Keratinocyte (primary cell): Measurements from ENCODE around the gene HADHB. TPM values are rescaled to one million over a fixed set of nuclear protein-coding genes. Genes with fewer than 3 reads are reported as not detected.

ENCODE experiments used
- DNase-seq: peaks from one replicate; pipeline ENCODE4 v3.0.0-alpha.2; 2011; ENCODE audit warnings: low read depth, missing footprints, low spot score
- FAIRE-seq: peaks from 2 replicates; lab custom pipeline; 2011; peaks lifted over from hg19 to GRCh38; lab: Jason Lieb, UNC
- H2AFZ ChIP-seq: 2 replicates; pipeline ENCODE4 v1.6.0; 2012; ENCODE audit warnings: low read length, control low read depth, inconsistent platforms; ENCODE audit not compliant: control insufficient read depth
- H3K27ac ChIP-seq: 2 replicates; pipeline ENCODE4 v1.5.1; 2011; ENCODE audit warnings: low read length; ENCODE audit not compliant: control insufficient read depth, insufficient read depth
- H3K27me3 ChIP-seq: 3 replicates; pipeline ENCODE4 v1.6.0; 2011; ENCODE audit warnings: low read length; ENCODE audit not compliant: control insufficient read depth, insufficient read depth; ENCODE audit errors: extremely low read depth
- H3K36me3 ChIP-seq, 2 experiments: 2 replicates in 1 of 2; 3 replicates in 1 of 2; pipeline ENCODE4 v1.5.1; 2011; ENCODE audit warnings: low read length in 2 of 2, mild to moderate bottlenecking in 1 of 2; ENCODE audit not compliant: control insufficient read depth in 2 of 2, insufficient read depth in 2 of 2; ENCODE audit errors: extremely low read depth in 1 of 2
- H3K4me1 ChIP-seq: 3 replicates; pipeline ENCODE4 v1.5.1; 2011; ENCODE audit warnings: low read length; ENCODE audit not compliant: control insufficient read depth, insufficient read depth; ENCODE audit errors: extremely low read depth
- H3K4me2 ChIP-seq: 3 replicates; pipeline ENCODE4 v1.6.0; 2011; ENCODE audit warnings: low read depth, low read length; ENCODE audit not compliant: control insufficient read depth, insufficient read depth; ENCODE audit errors: extremely low read depth
- H3K4me3 ChIP-seq, 3 experiments: fragments of 200-600 bp in 1 of 3; sonication (generic) in 1 of 3; 2 replicates in 2 of 3; 3 replicates in 1 of 3; pipeline ENCODE4 v1.5.1; 2011 to 2016; ENCODE audit warnings: low read length in 3 of 3, mild to moderate bottlenecking in 3 of 3, control low read depth in 2 of 3, inconsistent platforms in 1 of 3, low read depth in 1 of 3, mixed read lengths in 1 of 3, mixed run types in 1 of 3, moderate library complexity in 1 of 3; ENCODE audit not compliant: control insufficient read depth in 2 of 3, insufficient read depth in 2 of 3; ENCODE audit errors: extremely low read depth in 1 of 3
- H3K79me2 ChIP-seq: 2 replicates; pipeline ENCODE4 v1.6.0; 2012; ENCODE audit warnings: low read length; ENCODE audit not compliant: control insufficient read depth, insufficient read depth
- H3K9ac ChIP-seq: 3 replicates; pipeline ENCODE4 v1.6.0; 2011; ENCODE audit warnings: low read length; ENCODE audit not compliant: control insufficient read depth, insufficient read depth; ENCODE audit errors: extremely low read depth
- H3K9me1 ChIP-seq: 3 replicates; pipeline ENCODE4 v1.6.0; 2011; ENCODE audit warnings: low read length; ENCODE audit not compliant: control insufficient read depth, insufficient read depth; ENCODE audit errors: extremely low read depth
- H3K9me3 ChIP-seq: 2 replicates; pipeline ENCODE4 v1.5.1; 2012; ENCODE audit warnings: low read depth, low read length; ENCODE audit not compliant: control insufficient read depth
- H4K20me1 ChIP-seq: 3 replicates; pipeline ENCODE4 v1.6.0; 2011; ENCODE audit warnings: low read length; ENCODE audit not compliant: control insufficient read depth, insufficient read depth; ENCODE audit errors: extremely low read depth
- EZH2 ChIP-seq: IDR thresholded peaks from one replicate; pipeline ENCODE4 v1.6.1; 2012; ENCODE audit warnings: inconsistent platforms, mild to moderate bottlenecking, low read length, moderate library complexity
- dilution Hi-C: fragments of 300-500 bp; cut with MboI; formaldehyde crosslinking; loops from one replicate; pipeline ENCODE4 v1.7.0; 2020; ENCODE audit warnings: low sequenced_read_pairs; ENCODE audit not compliant: extremely low pct_ligation_motif_present
- polyA plus RNA-seq, 5 experiments: library from polyadenylated mRNA; depleted of rRNA in 3 of 5; stranded (reverse) in 3 of 5; stranded (forward) in 1 of 5; unstranded in 1 of 5; fragments of >200 nt; gene quantifications; 1 replicate in 1 of 5; 2 replicates in 3 of 5; 3 replicates in 1 of 5; pipeline versions ENCODE4 v1.2.1 to v1.2.3, GENCODE V29; 2011 to 2012; ENCODE audit warnings: missing spikeins in 2 of 5, low read depth in 1 of 5, low replicate concordance in 1 of 5
- TF ChIP-seq, protein P1 (sequence below), 3 experiments: IDR thresholded peaks in 1 of 3; conservative IDR thresholded peaks in 1 of 3; optimal IDR thresholded peaks in 1 of 3; 2 replicates in 2 of 3; 3 replicates in 1 of 3; pipeline versions ENCODE3 to v1.5.1; 2011; ENCODE audit warnings: low read length in 3 of 3, mild to moderate bottlenecking in 3 of 3, moderate library complexity in 2 of 3, control low read depth in 1 of 3, inconsistent platforms in 1 of 3; ENCODE audit not compliant: insufficient read depth in 2 of 3; ENCODE audit errors: extremely low read depth in 1 of 3

Gene HADHB
- polyA plus RNA-seq, 1 donor (not counting 4 experiments of a cell fraction or from before 2014, with no cell fraction given) = 109 TPM

DNA sequence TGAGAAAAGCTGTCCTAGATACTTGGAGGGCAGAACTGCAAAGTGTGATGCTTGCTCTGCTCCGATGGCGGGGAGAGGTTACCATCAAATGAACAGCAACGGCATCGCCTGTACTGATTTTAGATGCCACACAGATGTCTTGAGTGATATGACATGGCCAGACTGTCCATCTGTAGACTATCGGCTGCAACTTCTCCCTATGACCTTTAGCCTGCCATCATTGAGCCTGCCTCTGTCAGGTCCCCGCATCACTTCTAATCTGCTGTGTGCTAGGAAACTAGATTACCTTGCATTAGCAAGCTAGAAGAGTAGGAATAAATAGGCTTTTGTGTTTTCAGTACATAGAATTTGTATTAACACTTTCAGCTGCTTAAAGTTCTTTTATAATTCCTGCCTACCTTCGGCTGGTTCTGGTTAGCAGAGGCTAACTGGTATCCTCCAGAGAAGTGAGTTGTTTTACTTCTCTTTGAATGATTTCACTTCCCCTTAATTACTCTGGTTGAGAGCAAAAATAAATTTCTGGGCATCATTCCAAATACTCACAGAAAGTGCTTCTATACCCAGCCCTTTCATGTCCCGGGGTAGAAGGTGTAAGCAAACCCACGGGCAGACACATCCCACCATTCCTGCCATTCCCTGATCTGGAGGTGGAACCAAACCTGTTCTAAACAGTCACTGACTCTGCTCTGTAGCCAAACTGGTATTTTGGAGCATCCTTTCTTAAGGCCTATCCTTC lies 47.9 kb upstream of the HADHB start:
- no peak for FAIRE-seq
- Histone ChIP-seq H3K4me2 (no peak overlapping the region), H3K9me1 (no peaks in the 10 kb centered on the region), H3K4me3 (no peak overlapping the region), H4K20me1 (no peaks in the 10 kb centered on the region), H3K4me1 (no peaks in the 10 kb centered on the region), H3K9me3 (no peaks in the 10 kb centered on the region), H3K36me3 (peaks cover 35 to 42% of the 10 kb centered on the region in 2 experiments), H3K9ac (no peak overlapping the region), H3K79me2 (no peaks in the 10 kb centered on the region), H3K27ac (no peak overlapping the region), H2AFZ (no peak overlapping the region), H3K27me3 (no peaks in the 10 kb centered on the region)
- dilution Hi-C loops = no loop called here
- TF ChIP-seq, protein P1, sequence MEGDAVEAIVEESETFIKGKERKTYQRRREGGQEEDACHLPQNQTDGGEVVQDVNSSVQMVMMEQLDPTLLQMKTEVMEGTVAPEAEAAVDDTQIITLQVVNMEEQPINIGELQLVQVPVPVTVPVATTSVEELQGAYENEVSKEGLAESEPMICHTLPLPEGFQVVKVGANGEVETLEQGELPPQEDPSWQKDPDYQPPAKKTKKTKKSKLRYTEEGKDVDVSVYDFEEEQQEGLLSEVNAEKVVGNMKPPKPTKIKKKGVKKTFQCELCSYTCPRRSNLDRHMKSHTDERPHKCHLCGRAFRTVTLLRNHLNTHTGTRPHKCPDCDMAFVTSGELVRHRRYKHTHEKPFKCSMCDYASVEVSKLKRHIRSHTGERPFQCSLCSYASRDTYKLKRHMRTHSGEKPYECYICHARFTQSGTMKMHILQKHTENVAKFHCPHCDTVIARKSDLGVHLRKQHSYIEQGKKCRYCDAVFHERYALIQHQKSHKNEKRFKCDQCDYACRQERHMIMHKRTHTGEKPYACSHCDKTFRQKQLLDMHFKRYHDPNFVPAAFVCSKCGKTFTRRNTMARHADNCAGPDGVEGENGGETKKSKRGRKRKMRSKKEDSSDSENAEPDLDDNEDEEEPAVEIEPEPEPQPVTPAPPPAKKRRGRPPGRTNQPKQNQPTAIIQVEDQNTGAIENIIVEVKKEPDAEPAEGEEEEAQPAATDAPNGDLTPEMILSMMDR (optimal IDR thresholded peaks at IDR 0.05 in 1 of 3, IDR thresholded peaks at IDR 0.05 in 1 of 3, conservative IDR thresholded peaks at IDR 0.05 in 1 of 3; ENCODE audit: extremely low read depth in 1 of 3, insufficient read depth in 2 of 3, low read length in 3 of 3) = no peak
- TF ChIP-seq EZH2 = no peak
- no peak for DNase-seq

DNA sequence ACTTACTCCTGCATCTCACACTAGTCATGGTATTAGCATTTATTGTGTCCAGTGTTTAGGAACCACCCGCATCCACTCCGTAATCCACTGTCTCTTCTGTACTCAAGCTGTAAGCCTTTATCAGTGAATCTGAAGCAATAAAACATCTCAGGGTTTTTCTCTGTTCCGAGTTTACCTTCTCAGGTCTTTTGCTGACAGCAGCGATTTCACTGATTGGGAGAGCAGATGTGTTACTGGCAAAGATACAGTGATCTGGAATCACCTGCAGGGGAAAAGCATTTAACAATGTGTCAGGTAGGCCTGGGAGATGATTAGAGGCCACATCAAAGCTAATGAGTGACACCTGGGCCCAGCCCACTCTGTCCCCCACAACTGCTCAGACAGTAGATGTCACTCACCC lies 47.2 kb upstream of the HADHB start:
- dilution Hi-C loops = no loop called here
- no peak overlapping the region for H3K27ac ChIP-seq

More for the DNA sequence above, 47.2 kb upstream of the HADHB start:
- H3K27me3 ChIP-seq = no peaks in the 10 kb centered on the region
- no peak overlapping the region for H3K9ac ChIP-seq
- no peaks in the 10 kb centered on the region for H3K4me1 ChIP-seq
- no peak overlapping the region for H3K4me2 ChIP-seq
- no peaks in the 10 kb centered on the region for H3K79me2 ChIP-seq
- H2AFZ ChIP-seq = no peak overlapping the region
- no peaks in the 10 kb centered on the region for H3K9me1 ChIP-seq
- no peaks in the 10 kb centered on the region for H3K9me3 ChIP-seq
- H3K36me3 ChIP-seq = peaks cover 35 to 43% of the 10 kb centered on the region in 2 experiments
- TF ChIP-seq, protein P1 (optimal IDR thresholded peaks at IDR 0.05 in 1 of 3, IDR thresholded peaks at IDR 0.05 in 1 of 3, conservative IDR thresholded peaks at IDR 0.05 in 1 of 3; ENCODE audit: extremely low read depth in 1 of 3, insufficient read depth in 2 of 3, low read length in 3 of 3) = no peak
- TF ChIP-seq EZH2 = no peak
- H3K4me3 ChIP-seq = no peak overlapping the region
- H4K20me1 ChIP-seq = no peaks in the 10 kb centered on the region
- FAIRE-seq (no peak), DNase-seq (no peak)
